HepG2 (cell line): Measurements from ENCODE around the gene CHKA. TPM values are rescaled to one million over a fixed set of nuclear protein-coding genes. Genes with fewer than 3 reads are reported as not detected.

Experiments used
- ATAC-seq: fragments of 200-7000 bp; cut with Tn5 transposase; 3 replicates; pipeline ENCODE4 v1.9.1; 2020; ENCODE audit warnings: mild to moderate bottlenecking, moderate library complexity
- BruUV-seq: library from RNA; stranded (reverse); fragments of 400-500 nt; replicated peaks from 2 replicates; lab custom pipeline; 2021; lab: Mats Ljungman, UMichigan
- CTCF ChIA-PET: fragments of 300-600 bp; formaldehyde crosslinking; extraction: SDS; loops from one replicate; lab custom pipeline; 2021; ENCODE audit warnings: low total read pairs, inconsistent platforms, low intra/inter-chr PET ratio; lab: Yijun Ruan, JAX
- POLR2A ChIA-PET: fragments of 350-600 bp; sonication (Branson Sonifier 250); formaldehyde crosslinking; loops from one replicate; lab custom pipeline; 2020; ENCODE audit warnings: antibody characterized with exemption, inconsistent platforms; lab: Yijun Ruan, JAX
- DNase-seq: peaks from one replicate; pipeline ENCODE4 v3.0.0-alpha.2; 2015; ENCODE audit warnings: low spot score
- FAIRE-seq: peaks from 3 replicates; lab custom pipeline; 2011; peaks lifted over from hg19 to GRCh38; lab: Jason Lieb, UNC
- H2AFZ ChIP-seq: one replicate; pipeline ENCODE4 v1.6.1; 2011; ENCODE audit warnings: low read length, inconsistent platforms
- H3K27ac ChIP-seq: fragments of 300-600 bp; 3 replicates; pipeline ENCODE4 v1.8.0; 2011; ENCODE audit warnings: mixed run types, mild to moderate bottlenecking, mixed read lengths, low read length, inconsistent platforms; ENCODE audit not compliant: insufficient read depth; ENCODE audit errors: extremely low read length
- H3K27me3 ChIP-seq, 2 experiments: fragments of 200-600 bp in 1 of 2; 2 replicates in 1 of 2; 3 replicates in 1 of 2; pipeline versions ENCODE4 v1.6.0 to v1.8.0; 2011; ENCODE audit warnings: low read length in 2 of 2, mild to moderate bottlenecking in 2 of 2, moderate library complexity in 2 of 2, inconsistent platforms in 1 of 2; ENCODE audit not compliant: insufficient read depth in 2 of 2, control insufficient read depth in 1 of 2
- H3K36me3 ChIP-seq, 2 experiments: fragments of 200-600 bp in 1 of 2; replicated peaks in 1 of 2; 2 replicates in 1 of 2; 3 replicates in 1 of 2; pipeline versions ENCODE4 v1.5.1 to v1.8.0; 2011; ENCODE audit warnings: low read length in 2 of 2, inconsistent platforms in 1 of 2; ENCODE audit not compliant: insufficient read depth in 2 of 2, control insufficient read depth in 1 of 2
- H3K4me1 ChIP-seq: 2 replicates; pipeline ENCODE4 v1.5.1; 2012; ENCODE audit warnings: low read length, inconsistent platforms; ENCODE audit not compliant: insufficient read depth
- H3K4me2 ChIP-seq: 2 replicates; pipeline ENCODE4 v1.6.0; 2011; ENCODE audit warnings: low read depth, low read length, inconsistent platforms
- H3K4me3 ChIP-seq, 3 experiments: fragments of 200-600 bp in 1 of 3; sonication (generic), shearing (Covaris generic) in 1 of 3; replicated peaks in 1 of 3; 2 replicates each; pipeline ENCODE4 v1.5.1; 2011 to 2016; ENCODE audit warnings: low read length in 3 of 3, inconsistent platforms in 2 of 3, low read depth in 2 of 3, mild to moderate bottlenecking in 2 of 3, control low read depth in 1 of 3, mixed read lengths in 1 of 3; ENCODE audit not compliant: insufficient read depth in 1 of 3
- H3K79me2 ChIP-seq: one replicate; pipeline ENCODE4 v1.6.1; 2011; ENCODE audit warnings: low read length, inconsistent platforms; ENCODE audit not compliant: insufficient read depth
- H3K9ac ChIP-seq: 2 replicates; pipeline ENCODE4 v1.6.0; 2011; ENCODE audit warnings: mild to moderate bottlenecking, low read depth, low read length, inconsistent platforms; ENCODE audit not compliant: insufficient read depth
- H3K9me3 ChIP-seq: 2 replicates; pipeline ENCODE4 v1.5.1; 2012; ENCODE audit warnings: mild to moderate bottlenecking, low read length
- H4K20me1 ChIP-seq: 2 replicates; pipeline ENCODE4 v1.6.0; 2011; ENCODE audit warnings: inconsistent platforms, mild to moderate bottlenecking, low read length, moderate library complexity; ENCODE audit not compliant: insufficient read depth
- FOXA3 ChIP-seq: IDR thresholded peaks from 2 replicates; pipeline ENCODE4 v1.6.1; 2016; ENCODE audit warnings: missing genetic modification reagents, missing compliant biosample characterization
- FOXC1 ChIP-seq: sonication (generic); formaldehyde crosslinking; IDR thresholded peaks from 2 replicates; pipeline ENCODE4 v1.8.0; 2022; ENCODE audit warnings: mild to moderate bottlenecking, missing genetic modification reagents, borderline replicate concordance
- HNRNPH1 ChIP-seq: fragments of 200-400 bp; formaldehyde crosslinking; optimal IDR thresholded peaks from 2 replicates; pipeline ENCODE3; 2017; ENCODE audit warnings: mild to moderate bottlenecking, low read depth, low read length
- MTA3 ChIP-seq: sonication (generic); formaldehyde crosslinking; IDR thresholded peaks from 2 replicates; pipeline ENCODE4 v1.4.0; 2020; ENCODE audit warnings: missing genetic modification reagents
- PITX1 ChIP-seq: sonication (generic); formaldehyde crosslinking; IDR thresholded peaks from 2 replicates; pipeline ENCODE4 v1.5.1; 2020; ENCODE audit warnings: mild to moderate bottlenecking, missing genetic modification reagents
- POLR2A ChIP-seq, 2 experiments: IDR thresholded peaks; 2 replicates each; pipeline ENCODE4 v1.6.1; 2011; ENCODE audit warnings: low read depth in 2 of 2, low read length in 2 of 2, mild to moderate bottlenecking in 1 of 2, moderate library complexity in 1 of 2; ENCODE audit not compliant: insufficient read depth in 1 of 2
- RBFOX2 ChIP-seq: fragments of 200-400 bp; formaldehyde crosslinking; IDR thresholded peaks from 2 replicates; pipeline ENCODE4 v1.6.1; 2017; ENCODE audit warnings: low read depth, mild to moderate bottlenecking, low read length
- SALL1 ChIP-seq: sonication (generic); formaldehyde crosslinking; IDR thresholded peaks from 2 replicates; pipeline ENCODE4 v1.8.0; 2022; ENCODE audit warnings: mild to moderate bottlenecking, missing genetic modification reagents
- SAP130 ChIP-seq: IDR thresholded peaks from 2 replicates; pipeline ENCODE4 v1.6.1; 2016; ENCODE audit warnings: low read depth
- SNRNP70 ChIP-seq: fragments of 200-400 bp; formaldehyde crosslinking; IDR thresholded peaks from 2 replicates; pipeline ENCODE4 v1.6.1; 2017; ENCODE audit warnings: mild to moderate bottlenecking, low read depth, low read length, moderate library complexity
- SP4 ChIP-seq: sonication (generic); formaldehyde crosslinking; IDR thresholded peaks from 2 replicates; pipeline ENCODE4 v1.8.1; 2023; ENCODE audit warnings: mild to moderate bottlenecking, missing genetic modification reagents
- ZBTB3 ChIP-seq: sonication (generic); formaldehyde crosslinking; IDR thresholded peaks from 2 replicates; pipeline ENCODE4 v1.4.0; 2020; ENCODE audit warnings: low read depth, mild to moderate bottlenecking, moderate library complexity, missing genetic modification reagents, borderline replicate concordance
- ZMYM4 ChIP-seq: sonication (generic); formaldehyde crosslinking; IDR thresholded peaks from 2 replicates; pipeline ENCODE4 v1.8.1; 2023; ENCODE audit warnings: mild to moderate bottlenecking, missing genetic modification reagents
- ZNF143 ChIP-seq: sonication (generic); formaldehyde crosslinking; IDR thresholded peaks from 2 replicates; pipeline ENCODE4 v1.4.0; 2020; ENCODE audit warnings: missing genetic modification reagents
- ZNF292 ChIP-seq: sonication (generic); formaldehyde crosslinking; IDR thresholded peaks from 2 replicates; pipeline ENCODE4 v1.8.1; 2022; ENCODE audit warnings: mild to moderate bottlenecking, low read depth, missing genetic modification reagents, borderline replicate concordance
- WGBS: methylation state at CpG from one replicate; pipeline ENCODE4 v1.1.6; 2017; ENCODE audit warnings: low lambda C conversion rate; 5-methylcytosine and 5-hydroxymethylcytosine counted together
- in situ Hi-C: cut with HindIII; loops from 2 replicates; pipeline ENCODE4 v1.10.0; 2017; ENCODE audit warnings: low pct_unique_long_range_greater_than_20kb; ENCODE audit not compliant: extremely low pct_ligation_motif_present
- intact Hi-C: fragments of 100-400 bp; cut with micrococcal nuclease; formaldehyde crosslinking; loops from one replicate; pipeline ENCODE4 v1.10.0; 2022; ENCODE audit not compliant: unreplicated experiment
- polyA plus RNA-seq, 8 experiments: library from polyadenylated mRNA; depleted of rRNA in 3 of 8; stranded (reverse) in 7 of 8; unstranded in 1 of 8; fragments of >200 nt; fragmentation: Illumina TruSeq in 4 of 8; extraction: Trizol in 4 of 8; gene quantifications; 2 replicates each; pipeline versions ENCODE4 v1.2.1 to v1.2.3, GENCODE V29; 2011 to 2016; ENCODE audit warnings: low read depth in 4 of 8, missing spikeins in 1 of 8, mixed read lengths in 1 of 8; ENCODE audit not compliant: insufficient read depth in 1 of 8
- total RNA-seq, 5 experiments: library from RNA; depleted of rRNA; stranded (reverse); fragments of >200 nt; fragmentation: Illumina TruSeq; extraction: Trizol; gene quantifications; 2 replicates each; pipeline ENCODE4 v1.2.3, GENCODE V29; 2016; ENCODE audit warnings: low read depth in 1 of 5
- TF ChIP-seq, protein P1 (sequence below): sonication (generic); formaldehyde crosslinking; IDR thresholded peaks from 2 replicates; pipeline ENCODE4 v1.5.1; 2020; ENCODE audit warnings: missing genetic modification reagents, mild to moderate bottlenecking, borderline replicate concordance
- TF ChIP-seq, protein P2 (sequence below): sonication (generic); formaldehyde crosslinking; IDR thresholded peaks from 2 replicates; pipeline ENCODE4 v1.4.0; 2020; ENCODE audit warnings: mild to moderate bottlenecking, missing genetic modification reagents
- TF ChIP-seq, protein P3 (sequence below): IDR thresholded peaks from 2 replicates; pipeline ENCODE4 v1.6.1; 2012; ENCODE audit warnings: inconsistent platforms
- TF ChIP-seq, protein P4 (sequence below): sonication (generic); formaldehyde crosslinking; IDR thresholded peaks from 2 replicates; pipeline ENCODE4 v1.8.1; 2023; ENCODE audit warnings: mild to moderate bottlenecking, missing genetic modification reagents

CHKA gene
- total and polyA plus RNA-seq, 2 of the 13 experiments (the other 11 are each of a cell fraction or from before 2014, with no cell fraction given), result 71.6 to 92.7 TPM

DNA sequence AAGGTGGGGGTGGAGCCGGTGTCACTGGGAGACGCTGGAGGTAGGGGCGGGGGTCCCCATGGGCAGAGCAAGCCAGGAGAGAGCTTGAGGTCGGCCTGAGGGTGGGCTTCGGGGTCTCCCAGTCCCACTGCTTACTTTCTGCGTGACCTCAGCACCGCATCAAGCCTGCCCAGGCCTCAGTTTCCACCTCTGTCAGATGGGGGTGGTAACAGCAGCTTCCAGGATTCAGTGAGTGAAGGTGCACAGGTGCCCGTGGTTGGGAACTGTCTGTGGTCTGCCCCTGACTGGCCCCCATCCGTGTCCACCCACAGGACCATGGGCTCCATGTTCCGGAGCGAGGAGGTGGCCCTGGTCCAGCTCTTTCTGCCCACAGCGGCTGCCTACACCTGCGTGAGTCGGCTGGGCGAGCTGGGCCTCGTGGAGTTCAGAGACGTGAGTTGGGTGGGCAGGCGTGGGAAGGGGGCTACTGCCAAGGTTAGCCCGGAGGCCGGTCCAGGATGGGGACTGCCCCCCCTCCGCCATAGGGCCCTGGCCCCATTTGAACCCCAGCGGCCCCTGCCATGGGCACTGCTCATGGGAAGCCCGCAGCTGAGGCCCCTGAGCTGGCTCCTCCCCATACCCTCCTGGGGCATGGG, 80.1 kb downstream of the CHKA start (continued):
- TF ChIP-seq MTA3, result no peak
- TF ChIP-seq, protein P1, sequence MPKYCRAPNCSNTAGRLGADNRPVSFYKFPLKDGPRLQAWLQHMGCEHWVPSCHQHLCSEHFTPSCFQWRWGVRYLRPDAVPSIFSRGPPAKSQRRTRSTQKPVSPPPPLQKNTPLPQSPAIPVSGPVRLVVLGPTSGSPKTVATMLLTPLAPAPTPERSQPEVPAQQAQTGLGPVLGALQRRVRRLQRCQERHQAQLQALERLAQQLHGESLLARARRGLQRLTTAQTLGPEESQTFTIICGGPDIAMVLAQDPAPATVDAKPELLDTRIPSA (CRISPR knock-in tag), result no peak

DNA sequence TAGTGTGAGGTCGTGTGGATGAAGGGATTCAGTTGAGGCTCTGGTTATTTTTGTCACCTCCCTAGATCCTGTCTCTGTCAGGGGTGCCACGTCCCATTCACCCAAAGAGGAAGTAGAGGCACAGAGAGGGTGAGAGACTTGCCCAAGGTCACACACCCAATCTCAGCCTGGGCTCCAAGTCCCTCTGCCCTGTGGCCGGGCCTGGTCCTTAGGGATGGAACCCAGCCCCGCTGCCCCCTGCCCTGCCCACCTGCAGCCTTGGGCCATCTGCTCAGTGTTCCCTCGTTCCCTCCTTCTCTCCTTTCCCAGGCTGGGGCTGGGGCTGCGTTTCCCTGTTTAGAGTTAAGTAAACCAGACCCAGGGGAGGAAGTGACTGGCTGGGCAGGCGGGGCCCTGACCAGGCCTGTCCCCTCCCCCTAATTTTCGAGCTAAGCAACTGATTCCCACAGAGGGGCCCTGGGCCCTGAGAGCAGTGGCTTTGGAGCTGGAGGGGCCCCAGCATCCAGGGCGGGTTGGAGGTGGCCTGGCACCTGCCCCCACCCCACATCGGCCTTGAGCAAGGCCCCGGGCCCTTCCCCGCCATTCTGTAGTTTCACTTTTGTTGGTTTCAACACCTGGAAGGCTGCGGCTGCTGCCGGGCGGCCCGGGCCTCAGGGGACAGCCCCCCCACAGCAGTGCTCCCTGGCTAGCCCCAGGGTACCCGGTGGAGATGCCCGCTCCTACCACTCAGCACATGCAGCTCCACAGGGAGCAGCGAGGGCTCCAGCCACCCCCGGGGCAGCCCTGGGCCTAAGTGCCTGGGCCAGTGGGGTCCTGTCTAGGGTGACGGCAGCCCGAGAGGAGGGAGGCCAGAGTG, 80.9 kb downstream of the CHKA start:
- Histone ChIP-seq H2AFZ (no peak overlapping the region), H3K4me1 (peaks cover 30% of the 10 kb centered on the region), H3K9ac (peak overlapping the region; percentile 92), H3K36me3 (peaks cover 2 to 8% of the 10 kb centered on the region in 2 experiments; a peak in 3 of 5 replicates), H3K9me3 (no peaks in the 10 kb centered on the region), H4K20me1 (no peaks in the 10 kb centered on the region), H3K79me2 (peaks cover 17% of the 10 kb centered on the region), H3K4me2 (peak overlapping the region; percentile 99), H3K27me3 (no peaks in the 10 kb centered on the region), H3K27ac (peak overlapping the region; percentile 95), H3K4me3 (peak overlapping the region; percentile 76 to 84 (median 78))
- FAIRE-seq (peak; percentile 51), DNase-seq (peak; percentile 79), ATAC-seq (peak; percentile 45)
- CTCF ChIA-PET, result no interaction called here
- TSS peak; percentile 38 for BruUV-seq
- 6% methylated on average over 12 of the region's 22 CpGs for WGBS
- in situ Hi-C loops (no loop called here), intact Hi-C loops (no loop called here)
- POLR2A ChIA-PET, result interaction anchor here (0.7 to 3.5 kb wide), 10 partner anchors 9 to 106 kb away, joined by 3 to 17 read pairs (median 6); partner anchors contain the start of genes ALDH3B1 and NDUFS8
- peak; percentile 24; the same call in 1 of the 2 replicates for TF ChIP-seq SP4 (CRISPR knock-in tag)
- TF ChIP-seq SAP130 (CRISPR knock-in tag), result peak; percentile 86
- TF ChIP-seq ZNF143, result 0 out of 2 replicates have a peak, but pooled peaks have one; percentile 18
- TF ChIP-seq, protein P2, sequence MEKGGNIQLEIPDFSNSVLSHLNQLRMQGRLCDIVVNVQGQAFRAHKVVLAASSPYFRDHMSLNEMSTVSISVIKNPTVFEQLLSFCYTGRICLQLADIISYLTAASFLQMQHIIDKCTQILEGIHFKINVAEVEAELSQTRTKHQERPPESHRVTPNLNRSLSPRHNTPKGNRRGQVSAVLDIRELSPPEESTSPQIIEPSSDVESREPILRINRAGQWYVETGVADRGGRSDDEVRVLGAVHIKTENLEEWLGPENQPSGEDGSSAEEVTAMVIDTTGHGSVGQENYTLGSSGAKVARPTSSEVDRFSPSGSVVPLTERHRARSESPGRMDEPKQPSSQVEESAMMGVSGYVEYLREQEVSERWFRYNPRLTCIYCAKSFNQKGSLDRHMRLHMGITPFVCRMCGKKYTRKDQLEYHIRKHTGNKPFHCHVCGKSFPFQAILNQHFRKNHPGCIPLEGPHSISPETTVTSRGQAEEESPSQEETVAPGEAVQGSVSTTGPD (CRISPR knock-in tag), result no peak
- no peak for TF ChIP-seq ZBTB3 (CRISPR knock-in tag)
- TF ChIP-seq FOXA3, result peak; percentile 21; the same call in 1 of the 2 replicates
- peak in 1 of 2 experiments; percentile 62; a peak in 1 of 4 replicates for TF ChIP-seq POLR2A (IDR thresholded peaks at IDR 0.05; ENCODE audit: insufficient read depth in 1 of 2, low read depth in 2 of 2, low read length in 2 of 2)
- TF ChIP-seq RBFOX2, result peak; percentile 47; the same call in 1 of the 2 replicates
- TF ChIP-seq, protein P3, sequence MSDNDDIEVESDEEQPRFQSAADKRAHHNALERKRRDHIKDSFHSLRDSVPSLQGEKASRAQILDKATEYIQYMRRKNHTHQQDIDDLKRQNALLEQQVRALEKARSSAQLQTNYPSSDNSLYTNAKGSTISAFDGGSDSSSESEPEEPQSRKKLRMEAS, result peak; percentile 58; the same call in 1 of the 2 replicates
- peak; percentile 51; the same call in 1 of the 2 replicates for TF ChIP-seq PITX1
- TF ChIP-seq SNRNP70, result no peak
- TF ChIP-seq FOXC1 (CRISPR knock-in tag), result 0 out of 2 replicates have a peak, but pooled peaks have one; percentile 38
- peak; percentile 35; the same call in 1 of the 2 replicates for TF ChIP-seq SALL1
- TF ChIP-seq ZMYM4 (CRISPR knock-in tag), result 0 out of 2 replicates have a peak, but pooled peaks have one; percentile 42
- TF ChIP-seq, protein P4, sequence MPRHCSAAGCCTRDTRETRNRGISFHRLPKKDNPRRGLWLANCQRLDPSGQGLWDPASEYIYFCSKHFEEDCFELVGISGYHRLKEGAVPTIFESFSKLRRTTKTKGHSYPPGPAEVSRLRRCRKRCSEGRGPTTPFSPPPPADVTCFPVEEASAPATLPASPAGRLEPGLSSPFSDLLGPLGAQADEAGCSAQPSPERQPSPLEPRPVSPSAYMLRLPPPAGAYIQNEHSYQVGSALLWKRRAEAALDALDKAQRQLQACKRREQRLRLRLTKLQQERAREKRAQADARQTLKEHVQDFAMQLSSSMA (CRISPR knock-in tag), result peak; percentile 34; the same call in 1 of the 2 replicates
- peak; percentile 50; the same call in 1 of the 2 replicates for TF ChIP-seq ZNF292 (CRISPR knock-in tag)
- no peak for TF ChIP-seq HNRNPH1
